HG02943 (cell line): ENCODE measurements around the gene ADM2.
A peak's percentile ranks its signal among the peaks of the same experiment; 100 is the strongest.

Source experiments
- ATAC-seq: cut with Tn5 transposase; IDR thresholded peaks from one replicate; pipeline ENCODE4 v1.9.1; 2021; ENCODE audit warnings: mild to moderate bottlenecking, low read depth, moderate library complexity; ENCODE audit not compliant: unreplicated experiment

The ADM2 gene

DNA sequence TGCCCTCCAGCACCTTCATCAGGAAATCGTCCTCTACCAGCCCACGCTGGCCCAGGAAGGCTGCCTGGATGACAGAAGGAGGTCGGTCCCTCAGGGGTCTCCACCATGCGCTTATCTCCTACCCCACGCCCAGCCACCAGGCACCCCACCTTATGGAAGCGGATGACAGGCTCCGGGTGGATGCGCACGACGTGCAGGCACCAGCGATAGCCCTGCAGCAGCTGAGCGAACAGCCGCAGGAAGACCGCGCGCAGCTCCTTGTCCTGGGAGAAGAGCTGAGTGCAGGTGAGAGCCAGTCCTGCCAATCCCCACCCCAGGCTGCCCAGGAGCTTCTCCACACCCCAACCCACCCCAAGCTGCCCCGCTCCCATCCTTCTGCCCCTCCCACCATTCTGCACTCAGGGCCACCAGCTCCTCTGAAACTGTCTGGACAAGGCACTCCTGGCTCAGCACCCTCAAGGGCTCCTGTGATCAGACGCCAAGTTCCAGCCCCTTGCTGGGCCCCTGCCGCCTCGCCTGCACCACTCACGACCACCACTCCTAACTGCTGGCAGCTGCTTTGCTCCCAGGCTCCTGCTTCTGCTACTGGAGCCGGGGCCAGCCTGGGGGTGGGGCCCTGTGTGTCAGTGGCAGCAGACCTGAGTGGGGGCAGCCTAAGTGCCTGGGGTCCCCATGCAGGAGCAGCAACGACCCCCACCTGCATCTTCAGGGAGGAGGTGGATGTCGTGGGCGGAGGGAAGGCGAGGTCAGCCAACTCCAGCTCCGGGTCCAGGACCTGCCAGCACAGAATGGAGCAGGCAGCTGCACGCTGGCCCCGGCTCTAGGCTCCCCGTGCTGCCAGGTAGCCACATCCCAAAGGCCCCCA, 16.0 kb upstream of the ADM2 start:
- ATAC-seq: no peak

DNA sequence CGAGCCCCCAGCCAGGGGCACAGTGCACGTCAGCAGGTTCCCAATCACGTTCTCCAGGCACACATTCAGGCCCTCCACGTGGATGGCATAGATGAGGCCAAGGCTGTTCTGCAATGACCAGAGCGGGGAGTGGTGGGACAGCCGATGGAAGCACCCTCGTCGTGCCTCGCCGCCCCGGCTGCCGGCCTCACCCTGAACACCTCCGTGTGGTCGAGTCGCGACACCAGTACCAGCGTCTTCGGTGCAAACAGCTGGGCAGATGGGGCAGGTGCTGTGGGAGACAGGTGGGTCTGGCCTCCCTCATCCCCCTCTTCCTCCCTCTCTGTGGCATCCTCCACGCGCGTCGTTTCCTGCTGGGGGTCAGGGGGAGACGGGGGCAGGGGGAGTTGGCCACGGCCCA, 14.0 kb upstream of the ADM2 start:
- ATAC-seq: no peak

DNA sequence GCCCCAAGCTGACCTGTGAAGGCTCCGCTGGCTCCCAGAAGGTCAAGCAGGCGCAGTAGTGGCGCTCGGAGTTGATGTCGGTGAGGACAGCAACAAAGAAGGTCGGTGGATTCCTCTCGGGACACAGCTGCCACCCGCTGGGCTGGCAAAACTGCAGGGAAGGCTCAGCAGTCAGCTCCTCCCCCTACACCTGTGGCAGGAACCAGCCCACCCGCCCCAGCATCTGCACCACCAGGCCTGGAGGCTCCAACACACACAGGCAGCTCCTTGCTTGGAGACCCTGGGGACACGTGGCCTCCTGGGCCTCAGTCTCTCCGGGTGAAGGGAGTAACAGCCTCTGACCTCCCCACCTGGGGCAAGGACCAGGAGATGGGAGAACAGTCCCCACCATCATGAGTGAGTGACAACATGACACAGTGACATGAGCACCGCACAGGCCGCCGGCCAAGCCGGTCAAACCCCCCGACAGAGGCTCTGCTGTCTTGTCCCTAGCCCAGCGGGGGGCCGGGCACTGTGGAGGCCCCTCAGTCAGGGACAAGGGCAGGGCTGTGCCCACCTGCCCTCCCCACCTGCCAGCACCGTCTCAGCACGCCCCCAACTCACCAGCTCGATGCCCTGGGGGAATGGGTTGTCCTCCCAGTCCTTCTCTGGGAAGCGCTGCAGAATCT, 13.4 kb upstream of the ADM2 start:
- ATAC-seq: no peak

DNA sequence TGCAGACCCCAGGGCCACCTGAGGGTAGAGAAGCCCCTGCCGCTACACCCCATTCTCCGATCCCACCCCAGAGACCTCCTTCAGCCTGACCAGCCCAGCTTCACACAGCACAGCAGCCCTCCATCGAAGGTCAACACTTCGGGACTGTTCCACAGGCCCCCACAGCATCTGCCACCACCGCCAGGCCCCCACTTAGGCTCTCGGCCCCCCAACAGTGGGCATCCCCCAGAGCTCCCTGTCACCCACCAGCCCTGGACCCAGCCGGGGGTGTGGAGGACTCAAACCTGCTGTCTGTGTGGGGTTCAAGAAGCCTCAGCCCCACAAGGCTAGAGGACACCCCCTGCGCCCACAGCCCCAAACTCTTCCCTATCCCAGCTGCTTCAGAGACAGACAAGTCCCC, 12.7 kb upstream of the ADM2 start:
- ATAC-seq: no peak

DNA sequence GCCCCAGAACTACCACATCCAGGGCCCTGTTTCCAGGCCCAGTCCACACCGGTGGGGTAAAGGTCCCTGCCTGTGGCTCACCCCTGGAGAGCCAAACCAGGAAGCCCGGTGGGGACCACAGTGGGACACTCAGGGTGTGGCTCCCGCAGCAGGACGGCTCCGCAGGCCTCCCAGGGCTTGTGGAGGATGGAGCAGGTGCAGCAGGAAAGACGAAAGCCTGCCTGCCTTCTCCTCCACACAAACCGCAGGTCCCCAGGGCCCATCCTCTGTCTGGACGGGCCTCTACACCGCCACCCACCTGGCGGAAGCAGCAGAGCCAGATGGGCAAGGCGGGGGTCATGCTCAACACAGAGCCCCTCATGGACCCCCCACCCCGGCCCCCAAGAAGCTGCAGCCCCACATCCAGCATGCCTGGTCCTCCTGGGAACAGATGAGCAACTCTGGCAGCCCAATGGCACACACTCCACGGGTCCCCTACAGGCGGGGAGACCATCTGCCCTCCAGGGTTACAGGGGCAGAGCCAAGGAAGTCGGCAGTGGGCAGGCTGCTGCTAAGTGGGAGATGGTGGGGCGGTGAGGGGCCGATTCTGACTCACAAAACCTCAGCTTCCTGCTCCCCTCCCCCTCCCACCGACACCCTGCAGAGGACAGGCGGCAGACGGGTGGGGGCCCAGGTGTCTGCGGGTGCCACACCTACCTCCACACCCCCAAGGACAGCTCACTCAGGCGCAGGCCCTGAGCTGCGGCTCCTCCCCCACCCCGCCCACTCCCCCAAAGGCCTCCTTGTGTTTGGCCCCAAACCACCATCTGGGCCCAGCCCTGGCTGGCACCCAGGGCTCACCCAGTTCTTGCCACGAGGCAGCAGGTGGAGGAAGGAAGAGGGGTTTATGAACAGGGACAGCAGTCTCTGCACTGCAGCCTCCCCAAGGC, 11.7 kb upstream of the ADM2 start:
- peak; percentile 56 for ATAC-seq

DNA sequence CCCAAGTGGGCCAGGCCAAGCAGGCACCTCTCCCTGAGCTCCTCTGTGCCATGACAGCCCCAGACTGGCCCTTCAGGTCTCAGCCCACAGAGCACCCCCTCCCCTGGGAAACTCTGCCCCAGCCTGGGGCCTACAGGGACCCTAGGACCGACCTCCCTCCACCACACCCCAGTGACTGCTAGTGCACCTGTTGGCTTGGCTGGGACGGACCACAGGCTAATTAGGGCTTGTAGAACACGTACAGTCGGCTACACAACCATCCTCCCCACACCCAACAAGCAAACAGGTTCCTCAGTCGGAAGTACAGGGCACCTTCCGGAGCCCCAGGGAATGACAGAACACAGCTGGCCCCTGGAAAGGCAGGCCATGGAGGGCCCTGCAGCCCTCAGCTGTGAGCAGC, 10.9 kb upstream of the ADM2 start:
- no peak for ATAC-seq

DNA sequence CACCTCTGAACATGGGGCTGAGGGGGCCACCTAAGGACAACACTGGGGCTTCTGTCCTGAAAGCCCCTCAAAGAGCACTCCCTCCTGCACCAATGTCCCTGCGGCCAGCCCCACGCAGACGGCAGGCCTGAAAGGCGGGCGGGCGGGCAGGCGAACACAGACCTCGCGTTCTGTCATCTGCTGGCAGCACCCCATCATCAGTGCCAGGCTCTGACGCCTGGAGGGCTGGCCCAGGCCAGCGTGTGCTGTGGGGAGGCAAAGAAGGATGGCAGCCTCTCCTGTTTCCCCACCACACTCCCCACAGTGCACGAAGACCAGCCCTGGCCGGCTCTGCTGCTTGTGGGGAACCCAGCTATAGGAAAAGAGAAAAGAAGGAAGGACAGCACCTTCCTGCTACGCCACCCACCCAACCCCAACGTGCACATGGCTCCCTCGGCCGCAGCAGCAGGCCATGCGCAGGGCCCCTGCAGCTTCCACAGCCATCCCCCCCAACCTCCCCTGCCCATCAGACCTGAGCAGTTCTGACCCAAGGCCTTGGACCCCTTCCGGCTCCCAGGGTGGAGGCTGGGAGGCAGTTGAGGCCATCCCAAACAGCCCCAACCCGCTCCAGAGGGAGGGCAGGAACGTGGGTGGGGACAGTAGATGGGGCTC, 10.0 kb upstream of the ADM2 start:
- ATAC-seq: no peak

DNA sequence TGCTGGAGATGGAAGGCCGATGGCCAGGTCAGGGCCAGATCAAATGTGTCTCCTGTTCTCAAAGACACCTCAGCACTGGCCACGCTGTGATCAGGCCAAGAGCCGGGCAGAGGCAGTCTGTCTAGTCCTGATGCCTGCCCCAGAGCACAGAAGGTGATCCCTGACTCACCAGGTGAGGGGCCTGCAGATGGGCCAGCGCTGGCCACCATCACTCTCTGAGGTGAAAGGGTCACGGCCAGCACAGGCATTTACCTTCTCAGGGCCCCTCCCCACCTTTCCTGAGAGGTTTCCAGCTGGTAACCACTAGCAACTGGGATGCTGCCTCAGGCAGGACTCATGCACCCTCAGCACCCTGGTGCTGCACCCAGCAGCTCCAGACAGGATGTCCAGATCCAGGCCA, 9.4 kb upstream of the ADM2 start:
- ATAC-seq: no peak

DNA sequence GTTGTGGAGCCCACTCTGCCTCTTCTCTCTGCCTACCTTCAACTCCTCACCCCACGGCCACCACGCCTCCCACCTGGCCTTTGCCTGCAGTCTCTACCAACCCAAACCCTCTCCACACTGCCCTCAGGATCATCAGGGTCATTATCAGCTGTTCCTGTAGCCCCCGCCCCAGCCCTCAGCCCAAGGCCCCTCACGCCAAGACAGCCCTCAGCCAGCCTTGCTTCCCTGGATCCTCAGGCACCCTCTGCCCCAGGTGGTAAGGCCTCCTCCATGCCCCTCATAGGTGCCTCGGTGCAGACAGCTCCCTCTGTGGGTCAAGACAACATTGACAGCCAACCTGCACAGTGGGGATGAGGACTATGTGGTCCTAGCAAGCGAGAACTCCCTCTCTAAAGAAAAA, 8.3 kb upstream of the ADM2 start:
- ATAC-seq: no peak

DNA sequence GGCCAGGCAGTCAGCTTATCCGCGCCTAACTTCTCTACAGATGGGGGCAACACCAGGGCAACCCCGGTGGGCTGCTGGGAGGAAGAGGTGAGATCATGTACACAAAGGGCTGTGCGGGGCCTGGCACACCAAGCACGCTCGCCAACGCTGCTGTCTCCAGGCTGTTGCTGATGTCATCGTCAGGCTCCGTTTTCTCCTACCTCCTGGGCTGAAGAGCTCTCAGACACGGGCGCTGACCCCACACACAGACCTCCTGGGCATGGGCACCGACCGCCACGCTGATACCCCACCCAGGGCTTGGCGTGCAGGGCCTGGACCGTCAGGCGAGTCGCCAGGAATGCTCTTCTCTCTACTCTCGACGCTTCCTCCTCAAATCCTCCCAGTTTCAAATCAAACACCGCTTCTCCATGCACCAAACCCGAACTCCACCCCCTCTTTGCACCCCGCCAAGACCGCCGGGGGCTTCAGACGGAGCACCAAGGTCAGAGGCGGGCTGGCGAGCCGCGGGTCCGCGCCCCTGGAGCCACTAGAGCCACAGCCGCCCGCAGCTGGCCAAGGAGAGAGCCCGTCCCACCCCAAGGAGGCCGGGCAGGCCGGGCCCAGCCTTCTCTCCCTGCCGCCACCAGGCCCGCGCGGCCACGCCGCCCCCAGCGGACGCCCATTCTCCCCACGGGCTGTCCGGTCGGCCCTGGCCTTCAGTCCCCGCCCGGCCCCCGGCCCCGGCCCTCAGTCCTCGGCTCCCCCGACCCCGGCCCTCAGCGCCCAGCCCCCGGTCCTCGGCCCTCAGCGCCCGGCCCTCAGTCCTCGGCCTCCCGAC, 7.3 kb upstream of the ADM2 start:
- ATAC-seq: no peak

DNA sequence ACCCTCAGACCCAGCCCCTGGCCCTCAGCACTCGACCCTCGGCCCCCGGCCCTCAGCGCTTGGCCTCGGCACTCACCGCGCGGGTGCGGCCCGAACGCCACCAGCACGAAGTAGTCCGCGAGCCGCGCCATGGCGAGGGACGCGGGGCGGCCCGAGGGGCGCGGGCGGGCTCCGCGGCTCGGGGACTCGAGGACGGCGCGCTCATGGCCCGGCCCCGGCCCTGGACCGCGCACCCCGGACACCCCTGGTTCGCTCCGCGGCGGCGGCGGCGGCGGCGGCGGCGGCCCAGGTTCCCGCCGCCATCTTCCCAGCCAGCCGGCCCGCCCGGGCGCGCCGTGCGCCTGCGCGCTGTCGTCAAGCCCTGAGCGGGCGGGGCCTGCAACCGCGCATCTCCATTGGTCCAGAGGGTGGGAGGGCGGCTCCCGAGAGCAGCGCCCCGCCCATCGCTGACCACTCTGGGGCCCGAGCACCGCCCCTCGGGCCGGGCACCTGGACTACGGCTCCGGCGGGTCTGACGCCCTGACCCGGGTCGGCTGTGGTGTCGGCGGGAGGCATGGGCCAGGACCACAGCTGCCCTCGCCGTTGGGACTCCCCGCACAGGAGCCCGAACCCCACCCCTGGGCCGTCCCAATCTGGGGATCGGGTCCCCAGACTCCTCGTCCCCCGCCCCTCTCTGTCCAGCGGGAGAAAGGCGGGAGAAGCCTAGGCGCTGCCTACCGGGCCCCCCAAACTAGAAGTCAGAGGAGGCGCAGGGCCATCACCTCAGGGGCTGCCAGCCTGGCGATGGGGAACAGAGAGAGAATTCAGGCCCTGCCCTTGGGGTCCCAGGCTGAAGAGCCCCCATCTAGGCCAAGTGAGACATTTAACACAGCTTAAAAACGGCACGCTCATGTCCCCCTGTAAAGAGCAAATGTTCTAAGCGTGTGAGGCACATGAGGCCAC, 6.4 kb upstream of the ADM2 start, which contains the start of gene SBF1:
Gene SBF1 (minus strand): TSS at position 326 of the 942 bp plus-strand sequence. CDS start 195 bp downstream, at position 131.
- no peak for ATAC-seq

DNA sequence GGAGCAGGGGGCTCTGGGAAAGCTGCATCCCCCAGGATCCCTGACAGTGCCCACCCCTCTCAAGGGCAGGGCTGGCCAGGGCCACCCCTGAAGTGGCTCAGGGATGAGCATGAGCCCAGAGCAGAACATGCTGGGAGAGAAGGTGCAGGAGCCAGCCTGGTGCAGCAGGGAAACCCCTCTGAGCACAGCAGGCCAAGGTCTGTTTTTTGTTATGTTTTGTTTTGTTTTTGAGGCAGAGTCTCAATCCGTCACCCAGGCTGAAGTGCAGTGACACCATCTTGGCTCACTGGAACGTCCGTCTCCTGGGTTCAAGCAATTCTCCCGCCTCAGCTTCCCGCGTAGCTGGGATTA, 5.7 kb upstream of the ADM2 start:
- no peak for ATAC-seq

DNA sequence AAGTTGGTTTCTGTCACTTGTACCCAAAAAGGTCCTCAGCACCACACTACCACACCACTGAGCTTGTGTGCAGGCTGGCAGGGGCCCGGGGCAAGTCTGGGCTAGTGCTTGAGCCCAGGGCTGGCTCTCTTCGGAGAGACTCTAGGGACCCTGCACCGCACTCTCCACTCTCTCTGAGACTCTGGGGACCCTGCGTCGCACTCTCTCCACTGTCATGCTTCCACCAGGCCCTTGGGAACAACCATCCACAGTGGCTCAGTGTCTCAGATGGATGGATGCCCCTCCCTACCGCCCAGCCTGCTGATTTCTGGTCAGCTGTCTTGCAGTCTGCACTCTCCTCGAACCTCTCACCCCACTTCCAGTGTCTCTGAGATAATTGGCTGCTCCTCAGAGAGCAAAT, 4.5 kb upstream of the ADM2 start:
- ATAC-seq: no peak

DNA sequence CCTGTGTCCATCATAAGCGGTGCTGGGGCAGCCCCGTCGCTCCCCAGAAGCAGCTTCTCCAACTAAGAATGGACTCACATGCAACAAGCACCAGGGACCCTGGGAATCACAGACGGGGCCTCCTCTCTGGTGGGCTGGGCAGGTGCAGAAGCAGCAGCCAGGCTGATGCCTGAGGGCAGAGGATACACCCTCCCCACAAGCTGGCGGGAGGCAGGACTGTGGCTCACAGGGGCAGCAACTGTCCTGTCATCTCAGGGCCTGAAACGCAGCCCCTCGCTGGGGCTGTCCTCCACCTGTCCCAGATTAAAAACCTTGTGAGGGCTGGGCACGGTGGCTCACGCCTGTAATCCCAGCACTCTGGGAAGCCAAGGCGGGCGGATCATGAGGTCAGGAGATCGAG, 3.4 kb upstream of the ADM2 start:
- ATAC-seq: no peak

DNA sequence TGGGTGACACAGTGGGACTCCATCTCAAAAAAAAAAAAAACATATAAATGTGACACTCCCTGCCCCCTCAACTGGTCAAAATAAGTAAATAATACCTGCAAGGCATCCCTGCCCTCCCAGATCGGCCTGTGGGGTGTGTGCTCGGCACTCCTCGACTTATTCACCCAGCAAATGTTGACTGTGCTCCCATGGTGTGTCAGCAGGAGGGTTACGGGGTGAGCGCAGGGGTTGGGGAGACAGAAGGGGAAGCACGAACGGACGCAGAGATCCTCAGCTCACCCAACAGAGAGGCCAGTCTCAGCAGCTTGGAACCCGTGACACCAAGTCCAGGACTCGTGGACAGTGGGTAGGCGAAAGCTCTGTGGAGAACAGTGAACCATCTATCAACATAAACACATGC, 1.6 kb upstream of the ADM2 start:
- no peak for ATAC-seq

DNA sequence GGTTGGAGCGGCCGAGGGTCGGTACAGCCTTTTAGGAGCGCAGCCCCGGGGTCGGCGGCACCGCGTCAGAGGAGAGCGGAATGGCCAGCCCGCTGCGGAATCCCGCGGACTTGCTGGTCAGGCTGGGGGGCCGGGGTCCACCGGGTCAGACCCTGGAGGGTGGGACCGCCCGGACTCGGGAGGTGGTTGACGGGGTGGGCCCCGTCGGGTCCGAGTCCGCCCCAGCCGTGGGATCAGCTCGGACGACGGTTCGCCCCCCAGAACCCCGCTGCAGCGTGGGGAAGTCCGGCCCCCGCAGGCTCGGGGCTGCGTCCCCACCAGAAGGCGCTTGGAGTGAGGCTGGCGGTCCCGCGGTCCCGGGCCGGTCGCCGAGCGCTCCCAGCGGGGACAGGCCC, 301 bp upstream of the ADM2 start:
- ATAC-seq: no peak

DNA sequence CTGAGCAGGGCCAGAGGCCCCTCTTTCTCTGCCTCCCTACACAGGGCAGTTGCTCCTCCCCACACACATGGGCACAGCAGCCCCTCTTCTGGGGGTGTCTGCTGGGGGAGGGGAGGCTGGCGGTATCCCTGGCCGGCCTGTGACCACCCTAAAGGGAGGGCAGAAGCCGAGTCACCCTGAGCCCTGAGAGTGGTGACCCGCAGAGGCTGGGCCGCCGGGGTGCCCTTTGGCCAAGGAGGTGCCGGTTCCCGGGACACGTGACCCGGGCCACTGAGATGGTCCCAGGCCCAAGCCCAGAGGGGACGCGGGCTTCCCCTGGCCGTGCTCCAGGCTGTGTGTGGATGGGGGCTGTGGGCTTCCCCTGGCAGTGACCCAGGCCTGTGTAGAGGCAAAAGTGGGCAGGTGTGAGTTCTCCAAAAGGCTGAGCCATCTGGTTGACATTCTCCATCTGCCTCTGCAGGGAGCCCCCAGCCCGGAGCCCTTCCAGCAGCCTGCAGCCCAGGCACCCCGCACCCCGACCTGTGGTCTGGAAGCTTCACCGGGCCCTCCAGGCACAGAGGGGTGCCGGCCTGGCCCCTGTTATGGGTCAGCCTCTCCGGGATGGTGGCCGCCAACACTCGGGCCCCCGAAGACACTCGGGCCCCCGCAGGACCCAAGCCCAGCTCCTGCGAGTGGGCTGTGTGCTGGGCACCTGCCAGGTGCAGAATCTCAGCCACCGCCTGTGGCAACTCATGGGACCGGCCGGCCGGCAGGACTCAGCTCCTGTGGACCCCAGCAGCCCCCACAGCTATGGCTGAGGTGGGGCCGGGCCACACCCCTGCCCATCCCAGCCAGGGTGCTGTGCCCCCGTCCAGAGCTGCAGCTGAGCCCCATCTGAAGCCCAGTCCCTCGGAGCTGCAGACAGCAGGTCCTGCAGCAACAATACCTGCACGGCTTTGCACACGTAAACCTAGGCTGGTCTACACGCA, 1.0 kb downstream of the ADM2 start:
- no peak for ATAC-seq

DNA sequence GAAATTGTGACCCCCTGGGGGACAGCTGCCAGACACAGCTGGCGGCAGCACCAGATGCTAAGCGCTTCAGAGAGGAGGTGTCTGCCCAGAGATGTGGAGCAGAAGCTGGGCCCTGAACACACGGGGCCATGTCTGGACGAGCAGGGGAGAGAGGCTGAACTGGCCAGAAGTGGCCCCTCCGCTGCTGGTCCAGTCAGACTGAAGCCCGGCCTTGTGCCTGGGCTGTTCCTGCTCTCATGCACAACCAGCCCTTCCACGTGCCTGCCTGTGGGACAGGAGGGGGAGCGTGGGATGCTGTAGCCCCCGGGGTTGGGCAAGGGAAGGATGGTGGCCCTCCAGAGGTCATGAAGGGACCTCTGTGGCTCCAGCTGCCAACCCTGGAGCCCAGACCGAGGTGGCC, 1.8 kb downstream of the ADM2 start:
- no peak for ATAC-seq
